Natural killer cell (primary cell): ENCODE results near the gene RRP12. TPM values are rescaled to one million over a fixed set of nuclear protein-coding genes. Genes with fewer than 3 reads are reported as not detected.

Experiments
- ATAC-seq, 3 donors: fragments of 150-1000 bp in 2 of 3; fragments of 200-7000 bp in 1 of 3; cut with Tn5 transposase; 1 replicate in 1 of 3; 2 replicates in 2 of 3; pipeline ENCODE4 v1.10.0; 2021; ENCODE audit warnings: mild to moderate bottlenecking in 2 of 3, moderate library complexity in 2 of 3
- DNase-seq, 2 donors: peaks; one replicate each; pipeline versions ENCODE4 v3.0.0 to v3.0.0-alpha.2; 2013 to 2021; ENCODE audit warnings: mixed read lengths in 1 of 2
- H3K27ac ChIP-seq: one replicate; pipeline ENCODE4 v1.5.1; 2013; ENCODE audit warnings: mild to moderate bottlenecking, low read length
- H3K27me3 ChIP-seq: one replicate; pipeline ENCODE4 v1.6.1; 2013; ENCODE audit warnings: low read length; ENCODE audit not compliant: control insufficient read depth, insufficient read depth
- H3K36me3 ChIP-seq: one replicate; pipeline ENCODE4 v1.6.1; 2013; ENCODE audit warnings: low read length; ENCODE audit not compliant: control insufficient read depth, insufficient read depth
- H3K4me1 ChIP-seq: one replicate; pipeline ENCODE4 v1.6.1; 2013; ENCODE audit warnings: low read length; ENCODE audit not compliant: control insufficient read depth, insufficient read depth
- H3K4me3 ChIP-seq: one replicate; pipeline ENCODE4 v1.5.1; 2013; ENCODE audit warnings: low read length
- H3K9me3 ChIP-seq: one replicate; pipeline ENCODE4 v1.6.1; 2013; ENCODE audit warnings: low read length; ENCODE audit not compliant: control insufficient read depth, insufficient read depth
- H3K27ac Mint-ChIP-seq, 2 donors: one replicate each; pipeline ENCODE4 v1.8.0; 2022; ENCODE audit warnings: mild to moderate bottlenecking in 2 of 2, mixed read lengths in 2 of 2, moderate library complexity in 1 of 2
- H3K27me3 Mint-ChIP-seq, 2 donors: one replicate each; pipeline ENCODE4 v1.8.0; 2022; ENCODE audit warnings: low read depth in 2 of 2, mixed read lengths in 2 of 2
- H3K36me3 Mint-ChIP-seq: one replicate; pipeline ENCODE4 v1.8.0; 2022; ENCODE audit warnings: mixed read lengths
- H3K4me1 Mint-ChIP-seq, 2 donors: one replicate each; pipeline ENCODE4 v1.8.0; 2022; ENCODE audit warnings: mixed read lengths in 2 of 2
- H3K4me3 Mint-ChIP-seq: one replicate; pipeline ENCODE4 v1.8.0; 2022; ENCODE audit warnings: mild to moderate bottlenecking, moderate library complexity, mixed read lengths
- H3K9me3 Mint-ChIP-seq, 2 donors: one replicate each; pipeline ENCODE4 v1.8.0; 2022; ENCODE audit warnings: mixed read lengths in 2 of 2
- CTCF ChIP-seq: fragments of 200-600 bp; IDR thresholded peaks from one replicate; pipeline ENCODE4 v1.8.0; 2022; ENCODE audit warnings: antibody characterized with exemption
- WGBS: methylation state at CpG from one replicate; pipeline ENCODE4 v1.1.7; 2013; ENCODE audit warnings: missing lambda C conversion rate; ENCODE audit not compliant: insufficient coverage; 5-methylcytosine and 5-hydroxymethylcytosine counted together
- intact Hi-C: fragments of 100-400 bp; cut with micrococcal nuclease; formaldehyde crosslinking; loops from one replicate; pipeline ENCODE4 v1.14.2; 2022
- total RNA-seq, 4 donors: library from RNA; stranded (reverse); fragments of 120-200 nt in 1 of 4; gene quantifications; one replicate each; pipeline versions ENCODE4 v1.2.3 to v1.2.4, GENCODE V29; 2013 to 2022

Gene RRP12
- total RNA-seq, 3 donors from 2014 or later (not counting 1 experiment from before 2014, with no cell fraction given) = 60.1 to 234 (median 79.2) TPM

- Mint-ChIP-seq H3K4me1 (no peaks in the 10 kb centered on the region), H3K27ac (no peak overlapping the region), H3K4me3 (no peak overlapping the region), H3K9me3 (no peaks in the 10 kb centered on the region), H3K36me3 (no peaks in the 10 kb centered on the region), H3K27me3 (no peaks in the 10 kb centered on the region)
- ATAC-seq = no peak
- H3K4me3 ChIP-seq = no peak overlapping the region
- H3K9me3 ChIP-seq = no peaks in the 10 kb centered on the region
- no peak for DNase-seq
- no peaks in the 10 kb centered on the region for H3K4me1 ChIP-seq
- no peak for TF ChIP-seq CTCF
- no peak overlapping the region for H3K27ac ChIP-seq
- 93% methylated on average over 8 of the region's 8 CpGs for WGBS
- peaks cover 25% of the 10 kb centered on the region for H3K36me3 ChIP-seq
- intact Hi-C loops = no loop called here
- no peaks in the 10 kb centered on the region for H3K27me3 ChIP-seq
Measured at GRCh38 chr10:97381626-97382025, 19.5 kb downstream of the RRP12 start.

GRCh38 chr10:97380516-97380915 lies 20.6 kb downstream of the RRP12 start:
- H3K27ac ChIP-seq = no peak overlapping the region
- 95% methylated on average over 8 of the region's 8 CpGs for WGBS
- no peak for DNase-seq
- peaks cover 26% of the 10 kb centered on the region for H3K36me3 ChIP-seq
- H3K9me3 ChIP-seq = no peaks in the 10 kb centered on the region
- TF ChIP-seq CTCF = no peak
- no peak for ATAC-seq
- H3K9me3 Mint-ChIP-seq = no peaks in the 10 kb centered on the region
- intact Hi-C loops = no loop called here
- H3K4me1 Mint-ChIP-seq = no peaks in the 10 kb centered on the region
- no peak overlapping the region for H3K4me3 ChIP-seq
- no peaks in the 10 kb centered on the region for H3K4me1 ChIP-seq
- no peak overlapping the region for H3K4me3 Mint-ChIP-seq
- H3K27ac Mint-ChIP-seq = no peak overlapping the region
- H3K27me3 ChIP-seq = no peaks in the 10 kb centered on the region
- no peaks in the 10 kb centered on the region for H3K27me3 Mint-ChIP-seq
- H3K36me3 Mint-ChIP-seq = no peaks in the 10 kb centered on the region

- H3K4me3 Mint-ChIP-seq = no peak overlapping the region
- no peaks in the 10 kb centered on the region for H3K27me3 Mint-ChIP-seq
- no peaks in the 10 kb centered on the region for H3K4me1 Mint-ChIP-seq
- H3K27ac Mint-ChIP-seq = no peak overlapping the region
- Histone ChIP-seq H3K36me3 (peaks cover 22% of the 10 kb centered on the region), H3K9me3 (no peaks in the 10 kb centered on the region), H3K4me3 (no peak overlapping the region), H3K27ac (no peak overlapping the region), H3K27me3 (no peaks in the 10 kb centered on the region), H3K4me1 (no peaks in the 10 kb centered on the region)
- DNase-seq = no peak
- peak in 1 of 3 donors; percentile 6 for ATAC-seq
- WGBS = 92% methylated on average over 15 of the region's 15 CpGs
- intact Hi-C loops = no loop called here
- H3K9me3 Mint-ChIP-seq = no peaks in the 10 kb centered on the region
- no peaks in the 10 kb centered on the region for H3K36me3 Mint-ChIP-seq
- no peak for TF ChIP-seq CTCF
Measured at GRCh38 chr10:97378933-97379921, 21.9 kb downstream of the RRP12 start.
